Measurements from ENCODE around the gene NEFH. TPM values are rescaled to one million over a fixed set of nuclear protein-coding genes. Genes with fewer than 3 reads are reported as not detected.

The NEFH gene
- total RNA-seq, 2 experiments from 2014 or later = not detected

DNA sequence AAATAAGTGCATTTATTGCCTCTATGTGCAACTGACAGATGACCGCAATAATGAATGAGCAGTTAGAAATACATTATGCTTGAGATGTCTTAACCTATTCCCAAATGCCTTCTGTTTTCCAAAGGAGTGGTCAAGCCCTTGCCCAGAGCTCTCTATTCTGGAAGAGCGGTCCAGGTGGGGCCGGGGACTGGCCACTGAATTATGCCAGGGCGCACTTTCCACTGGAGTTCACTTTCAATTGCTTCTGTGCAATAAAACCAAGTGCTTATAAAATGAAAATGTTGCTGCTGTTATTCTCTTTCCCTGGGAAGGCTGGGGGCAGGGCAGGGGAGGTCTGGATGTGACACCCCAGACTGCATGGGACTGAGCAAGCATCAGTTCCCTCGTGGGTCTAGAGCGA lies 11.0 kb downstream of the NEFH start:
- H2AFZ ChIP-seq (ENCODE audit: low read length) = no peak overlapping the region
- TF ChIP-seq, protein P1, sequence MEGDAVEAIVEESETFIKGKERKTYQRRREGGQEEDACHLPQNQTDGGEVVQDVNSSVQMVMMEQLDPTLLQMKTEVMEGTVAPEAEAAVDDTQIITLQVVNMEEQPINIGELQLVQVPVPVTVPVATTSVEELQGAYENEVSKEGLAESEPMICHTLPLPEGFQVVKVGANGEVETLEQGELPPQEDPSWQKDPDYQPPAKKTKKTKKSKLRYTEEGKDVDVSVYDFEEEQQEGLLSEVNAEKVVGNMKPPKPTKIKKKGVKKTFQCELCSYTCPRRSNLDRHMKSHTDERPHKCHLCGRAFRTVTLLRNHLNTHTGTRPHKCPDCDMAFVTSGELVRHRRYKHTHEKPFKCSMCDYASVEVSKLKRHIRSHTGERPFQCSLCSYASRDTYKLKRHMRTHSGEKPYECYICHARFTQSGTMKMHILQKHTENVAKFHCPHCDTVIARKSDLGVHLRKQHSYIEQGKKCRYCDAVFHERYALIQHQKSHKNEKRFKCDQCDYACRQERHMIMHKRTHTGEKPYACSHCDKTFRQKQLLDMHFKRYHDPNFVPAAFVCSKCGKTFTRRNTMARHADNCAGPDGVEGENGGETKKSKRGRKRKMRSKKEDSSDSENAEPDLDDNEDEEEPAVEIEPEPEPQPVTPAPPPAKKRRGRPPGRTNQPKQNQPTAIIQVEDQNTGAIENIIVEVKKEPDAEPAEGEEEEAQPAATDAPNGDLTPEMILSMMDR (conservative IDR thresholded peaks at IDR 0.05; ENCODE audit: low read length) = no peak
- TF ChIP-seq EZH2phosphoT487 (IDR thresholded peaks at IDR 0.05; ENCODE audit: borderline replicate concordance, low read depth, low read length) = no peak
- ChIA-PET POLR2A (no interaction called here), CTCF (ENCODE audit: unreplicated experiment) (no interaction called here)
- H3K27ac ChIP-seq (ENCODE audit: low read depth, low read length, poor library complexity, severe bottlenecking) = no peak overlapping the region
- H4K20me1 ChIP-seq (ENCODE audit: insufficient read depth, low read length) = no peaks in the 10 kb centered on the region
- H3K4me2 ChIP-seq (ENCODE audit: low read length) = no peak overlapping the region
- no TSS peak for BruUV-seq (replicated peaks)
- DNase-seq (ENCODE audit: low spot score) = no peak
- no peak overlapping the region for H3K4me3 ChIP-seq (ENCODE audit: low read depth, low read length, poor library complexity, severe bottlenecking)
- no peaks in the 10 kb centered on the region; the same call in 1 of the 2 replicates for H3K36me3 ChIP-seq (ENCODE audit: insufficient read depth, low read length)
- no peaks in the 10 kb centered on the region for H3K9me2 ChIP-seq (ENCODE audit: insufficient read depth, low read length)
- H3K79me2 ChIP-seq (ENCODE audit: insufficient read depth, low read depth, low read length) = no peaks in the 10 kb centered on the region
- intact Hi-C loops (cut with micrococcal nuclease; ENCODE audit: unreplicated experiment) = no loop called here
- H3K9me3 ChIP-seq (ENCODE audit: low read length) = no peaks in the 10 kb centered on the region
- H3K4me1 ChIP-seq (ENCODE audit: insufficient read depth, low read length, poor library complexity, severe bottlenecking) = no peaks in the 10 kb centered on the region

DNA sequence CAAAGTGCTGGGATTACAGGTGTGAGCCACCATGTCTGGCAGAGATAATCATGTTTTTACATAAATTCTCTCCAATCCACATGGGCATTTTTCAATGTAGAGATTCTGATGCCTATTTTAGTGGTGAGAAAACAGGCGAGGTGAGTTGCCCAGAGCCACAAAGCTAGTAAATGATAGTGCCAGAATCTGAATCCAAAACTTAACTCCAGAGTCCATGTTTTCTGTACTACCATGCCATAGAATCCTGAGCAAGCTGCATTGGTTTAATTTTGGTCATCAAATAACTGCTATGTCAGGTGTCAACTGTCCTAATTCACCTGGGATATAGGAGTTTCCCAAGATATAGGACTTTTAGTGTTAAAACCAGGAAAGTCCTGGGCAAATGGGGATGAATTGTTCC lies 13.6 kb downstream of the NEFH start:
- Histone ChIP-seq H3K27ac (ENCODE audit: low read depth, low read length, poor library complexity, severe bottlenecking) (no peak overlapping the region), H3K79me2 (ENCODE audit: insufficient read depth, low read depth, low read length) (no peaks in the 10 kb centered on the region), H3K36me3 (ENCODE audit: insufficient read depth, low read length) (no peaks in the 10 kb centered on the region; the same call in 1 of the 2 replicates), H4K20me1 (ENCODE audit: insufficient read depth, low read length) (no peaks in the 10 kb centered on the region), H2AFZ (ENCODE audit: low read length) (no peak overlapping the region), H3K4me2 (ENCODE audit: low read length) (no peak overlapping the region), H3K9me3 (ENCODE audit: low read length) (no peaks in the 10 kb centered on the region), H3K4me1 (ENCODE audit: insufficient read depth, low read length, poor library complexity, severe bottlenecking) (no peaks in the 10 kb centered on the region), H3K9me2 (ENCODE audit: insufficient read depth, low read length) (no peaks in the 10 kb centered on the region), H3K4me3 (ENCODE audit: low read depth, low read length, poor library complexity, severe bottlenecking) (no peak overlapping the region)
- CTCF ChIA-PET (ENCODE audit: unreplicated experiment) = no interaction called here
- intact Hi-C loops (cut with micrococcal nuclease; ENCODE audit: unreplicated experiment) = no loop called here
- DNase-seq (ENCODE audit: low spot score) = no peak
- no peak for TF ChIP-seq EZH2phosphoT487 (IDR thresholded peaks at IDR 0.05; ENCODE audit: borderline replicate concordance, low read depth, low read length)
- TF ChIP-seq, protein P1 (conservative IDR thresholded peaks at IDR 0.05; ENCODE audit: low read length) = no peak
- POLR2A ChIA-PET = no interaction called here
- no TSS peak for BruUV-seq (replicated peaks)

DNA sequence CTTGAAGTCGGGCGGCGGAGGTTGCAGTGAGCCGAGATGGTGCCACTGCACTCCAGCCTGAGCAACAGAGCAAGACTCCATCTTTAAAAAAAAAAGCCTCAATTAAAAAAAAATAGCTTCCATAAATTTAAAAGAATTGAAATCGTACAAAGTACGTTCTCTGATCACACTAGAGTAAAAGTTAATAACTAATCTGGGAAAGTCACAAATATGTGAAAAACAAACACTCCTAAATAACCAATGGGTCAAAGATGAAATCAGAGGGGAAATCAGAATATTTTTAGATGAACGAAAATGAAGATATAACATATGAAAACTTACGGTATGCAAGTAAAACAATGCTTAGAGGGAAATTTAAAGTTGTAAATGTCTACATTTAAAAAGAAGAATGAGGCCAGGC lies 19.8 kb downstream of the NEFH start:
- no peaks in the 10 kb centered on the region for H3K4me1 ChIP-seq (ENCODE audit: insufficient read depth, low read length, poor library complexity, severe bottlenecking)
- H3K36me3 ChIP-seq (ENCODE audit: insufficient read depth, low read length) = no peaks in the 10 kb centered on the region; the same call in 1 of the 2 replicates
- H2AFZ ChIP-seq (ENCODE audit: low read length) = no peak overlapping the region
- no peak overlapping the region for H3K4me3 ChIP-seq (ENCODE audit: low read depth, low read length, poor library complexity, severe bottlenecking)
- H3K4me2 ChIP-seq (ENCODE audit: low read length) = no peak overlapping the region
- TF ChIP-seq, protein P1 (conservative IDR thresholded peaks at IDR 0.05; ENCODE audit: low read length) = no peak
- TF ChIP-seq EZH2phosphoT487 (IDR thresholded peaks at IDR 0.05; ENCODE audit: borderline replicate concordance, low read depth, low read length) = no peak
- DNase-seq (ENCODE audit: low spot score) = no peak
- ChIA-PET CTCF (ENCODE audit: unreplicated experiment) (no interaction called here), POLR2A (no interaction called here)
- intact Hi-C loops (cut with micrococcal nuclease; ENCODE audit: unreplicated experiment) = no loop called here
- no peak overlapping the region for H3K27ac ChIP-seq (ENCODE audit: low read depth, low read length, poor library complexity, severe bottlenecking)
- no TSS peak for BruUV-seq (replicated peaks)
- H3K9me2 ChIP-seq (ENCODE audit: insufficient read depth, low read length) = no peaks in the 10 kb centered on the region
- no peaks in the 10 kb centered on the region for H4K20me1 ChIP-seq (ENCODE audit: insufficient read depth, low read length)
- no peaks in the 10 kb centered on the region for H3K79me2 ChIP-seq (ENCODE audit: insufficient read depth, low read depth, low read length)
- no peaks in the 10 kb centered on the region for H3K9me3 ChIP-seq (ENCODE audit: low read length)
